OCI-LY1 (cell line): ENCODE results near the gene NODAL.
A peak's percentile ranks its signal among the peaks of the same experiment; 100 is the strongest.

Experiments
- H2AFZ ChIP-seq: fragments of 200-600 bp; sonication (generic), shearing (Covaris generic); 2 replicates; pipeline ENCODE4 v1.6.0; 2014; ENCODE audit warnings: antibody characterized with exemption, mild to moderate bottlenecking, low read length
- H3F3A ChIP-seq: fragments of 200-600 bp; sonication (generic), shearing (Covaris generic); 2 replicates; pipeline ENCODE4 v1.6.0; 2014; ENCODE audit warnings: mild to moderate bottlenecking, antibody characterized with exemption, low read length, moderate library complexity; ENCODE audit not compliant: insufficient read depth
- H3K27ac ChIP-seq: fragments of 200-600 bp; sonication (generic); 2 replicates; pipeline ENCODE4 v1.5.1; 2014; ENCODE audit warnings: low read length, mixed run types, mild to moderate bottlenecking, low read depth; ENCODE audit not compliant: poor library complexity, severe bottlenecking
- H3K27me3 ChIP-seq: fragments of 200-600 bp; sonication (generic); 2 replicates; pipeline ENCODE4 v1.6.0; 2014; ENCODE audit warnings: antibody characterized with exemption, mild to moderate bottlenecking, low read length, moderate library complexity; ENCODE audit not compliant: insufficient read depth
- H3K36me3 ChIP-seq: fragments of 200-600 bp; sonication (generic); 2 replicates; pipeline ENCODE4 v1.6.1; 2014; ENCODE audit warnings: mild to moderate bottlenecking, antibody characterized with exemption, low read length, moderate library complexity, mixed read lengths; ENCODE audit not compliant: insufficient read depth
- H3K4me1 ChIP-seq: fragments of 200-600 bp; sonication (generic); 2 replicates; pipeline ENCODE4 v1.5.1; 2014; ENCODE audit warnings: mild to moderate bottlenecking, low read length, moderate library complexity; ENCODE audit not compliant: insufficient read depth, severe bottlenecking
- H3K4me2 ChIP-seq: fragments of 200-600 bp; sonication (generic), shearing (Covaris generic); 2 replicates; pipeline ENCODE4 v1.6.1; 2014; ENCODE audit warnings: low read length
- H3K4me3 ChIP-seq: fragments of 200-600 bp; sonication (generic); 2 replicates; pipeline ENCODE4 v1.5.1; 2014; ENCODE audit warnings: low read length, low read depth, mild to moderate bottlenecking, mixed read lengths; ENCODE audit not compliant: poor library complexity, severe bottlenecking
- H3K79me2 ChIP-seq: fragments of 200-600 bp; shearing (Covaris generic); 2 replicates; pipeline ENCODE4 v1.6.1; 2016; ENCODE audit warnings: mixed run types, low read length, mixed read lengths; ENCODE audit not compliant: insufficient read depth
- H3K9ac ChIP-seq: fragments of 200-600 bp; sonication (generic), shearing (Covaris generic); 2 replicates; pipeline ENCODE4 v1.6.1; 2014; ENCODE audit warnings: mild to moderate bottlenecking, low read length, mixed read lengths
- H3K9me2 ChIP-seq: fragments of 200-600 bp; sonication (generic), shearing (Covaris generic); 2 replicates; pipeline ENCODE4 v1.6.1; 2014; ENCODE audit warnings: low read depth, mild to moderate bottlenecking, low read length, mixed read lengths
- H3K9me3 ChIP-seq: fragments of 200-600 bp; shearing (Covaris generic); 2 replicates; pipeline ENCODE4 v1.6.1; 2014; ENCODE audit warnings: low read length, mixed read lengths
- H4K20me1 ChIP-seq: fragments of 200-600 bp; sonication (generic), shearing (Covaris generic); 2 replicates; pipeline ENCODE4 v1.6.0; 2016; ENCODE audit warnings: mild to moderate bottlenecking, low read length; ENCODE audit not compliant: insufficient read depth
- EZH2 ChIP-seq: fragments of 200-600 bp; sonication (generic), shearing (Covaris generic); IDR thresholded peaks from 2 replicates; pipeline ENCODE4 v1.8.0; 2017; ENCODE audit warnings: borderline replicate concordance, mixed run types, mild to moderate bottlenecking, antibody characterized with exemption, low read length, moderate library complexity, mixed read lengths
- TF ChIP-seq, protein P1 (sequence below): fragments of 200-600 bp; sonication (generic), shearing (Covaris generic); IDR thresholded peaks from 2 replicates; pipeline ENCODE4 v1.5.1; 2017; ENCODE audit warnings: mild to moderate bottlenecking, antibody characterized with exemption, low read length, moderate library complexity, mixed read lengths

The NODAL gene

DNA sequence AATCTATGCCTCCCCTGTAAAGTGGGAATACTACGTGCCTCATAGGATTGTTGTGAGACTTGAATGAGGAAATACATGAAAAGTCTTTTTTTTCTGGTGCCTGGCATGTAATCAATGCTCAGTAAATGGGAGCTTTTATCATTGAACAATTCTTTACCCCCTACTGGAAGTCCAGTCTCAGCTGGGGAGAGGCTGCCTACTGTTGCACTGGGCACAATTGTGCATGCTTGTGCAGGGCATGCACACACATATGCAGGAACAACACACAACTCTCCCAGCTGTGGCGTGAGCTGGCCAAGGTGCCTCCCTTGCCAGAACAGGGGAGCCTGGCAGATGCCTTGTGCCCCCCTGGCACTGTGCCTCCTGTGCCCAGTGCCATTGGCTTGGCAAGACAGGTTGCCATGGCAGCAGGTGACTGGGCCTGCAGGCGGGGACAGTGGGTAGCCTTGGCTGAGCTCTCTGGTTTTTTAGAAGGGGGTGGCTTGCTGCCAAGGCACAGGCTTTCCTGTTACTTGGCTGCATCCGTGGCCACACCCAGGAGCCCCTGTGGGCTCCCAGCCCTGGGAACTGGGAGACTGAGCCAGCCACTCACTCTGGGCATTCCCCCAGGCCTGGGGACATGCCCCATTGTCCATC is 21.0 kb upstream of the NODAL start:
- no peak overlapping the region for H3K9ac ChIP-seq
- H3F3A ChIP-seq, result no peaks in the 10 kb centered on the region
- H2AFZ ChIP-seq, result no peak overlapping the region
- H3K79me2 ChIP-seq, result no peaks in the 10 kb centered on the region
- no peak for TF ChIP-seq EZH2
- TF ChIP-seq, protein P1, sequence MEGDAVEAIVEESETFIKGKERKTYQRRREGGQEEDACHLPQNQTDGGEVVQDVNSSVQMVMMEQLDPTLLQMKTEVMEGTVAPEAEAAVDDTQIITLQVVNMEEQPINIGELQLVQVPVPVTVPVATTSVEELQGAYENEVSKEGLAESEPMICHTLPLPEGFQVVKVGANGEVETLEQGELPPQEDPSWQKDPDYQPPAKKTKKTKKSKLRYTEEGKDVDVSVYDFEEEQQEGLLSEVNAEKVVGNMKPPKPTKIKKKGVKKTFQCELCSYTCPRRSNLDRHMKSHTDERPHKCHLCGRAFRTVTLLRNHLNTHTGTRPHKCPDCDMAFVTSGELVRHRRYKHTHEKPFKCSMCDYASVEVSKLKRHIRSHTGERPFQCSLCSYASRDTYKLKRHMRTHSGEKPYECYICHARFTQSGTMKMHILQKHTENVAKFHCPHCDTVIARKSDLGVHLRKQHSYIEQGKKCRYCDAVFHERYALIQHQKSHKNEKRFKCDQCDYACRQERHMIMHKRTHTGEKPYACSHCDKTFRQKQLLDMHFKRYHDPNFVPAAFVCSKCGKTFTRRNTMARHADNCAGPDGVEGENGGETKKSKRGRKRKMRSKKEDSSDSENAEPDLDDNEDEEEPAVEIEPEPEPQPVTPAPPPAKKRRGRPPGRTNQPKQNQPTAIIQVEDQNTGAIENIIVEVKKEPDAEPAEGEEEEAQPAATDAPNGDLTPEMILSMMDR, result no peak
- no peaks in the 10 kb centered on the region for H3K9me2 ChIP-seq
- peaks cover 5% of the 10 kb centered on the region; the same call in 1 of the 2 replicates for H3K27me3 ChIP-seq
- H4K20me1 ChIP-seq, result no peaks in the 10 kb centered on the region
- no peak overlapping the region for H3K4me3 ChIP-seq
- H3K4me1 ChIP-seq, result peaks cover 5% of the 10 kb centered on the region
- H3K9me3 ChIP-seq, result no peaks in the 10 kb centered on the region
- H3K36me3 ChIP-seq, result no peaks in the 10 kb centered on the region
- H3K4me2 ChIP-seq, result no peak overlapping the region
- no peak overlapping the region for H3K27ac ChIP-seq

DNA sequence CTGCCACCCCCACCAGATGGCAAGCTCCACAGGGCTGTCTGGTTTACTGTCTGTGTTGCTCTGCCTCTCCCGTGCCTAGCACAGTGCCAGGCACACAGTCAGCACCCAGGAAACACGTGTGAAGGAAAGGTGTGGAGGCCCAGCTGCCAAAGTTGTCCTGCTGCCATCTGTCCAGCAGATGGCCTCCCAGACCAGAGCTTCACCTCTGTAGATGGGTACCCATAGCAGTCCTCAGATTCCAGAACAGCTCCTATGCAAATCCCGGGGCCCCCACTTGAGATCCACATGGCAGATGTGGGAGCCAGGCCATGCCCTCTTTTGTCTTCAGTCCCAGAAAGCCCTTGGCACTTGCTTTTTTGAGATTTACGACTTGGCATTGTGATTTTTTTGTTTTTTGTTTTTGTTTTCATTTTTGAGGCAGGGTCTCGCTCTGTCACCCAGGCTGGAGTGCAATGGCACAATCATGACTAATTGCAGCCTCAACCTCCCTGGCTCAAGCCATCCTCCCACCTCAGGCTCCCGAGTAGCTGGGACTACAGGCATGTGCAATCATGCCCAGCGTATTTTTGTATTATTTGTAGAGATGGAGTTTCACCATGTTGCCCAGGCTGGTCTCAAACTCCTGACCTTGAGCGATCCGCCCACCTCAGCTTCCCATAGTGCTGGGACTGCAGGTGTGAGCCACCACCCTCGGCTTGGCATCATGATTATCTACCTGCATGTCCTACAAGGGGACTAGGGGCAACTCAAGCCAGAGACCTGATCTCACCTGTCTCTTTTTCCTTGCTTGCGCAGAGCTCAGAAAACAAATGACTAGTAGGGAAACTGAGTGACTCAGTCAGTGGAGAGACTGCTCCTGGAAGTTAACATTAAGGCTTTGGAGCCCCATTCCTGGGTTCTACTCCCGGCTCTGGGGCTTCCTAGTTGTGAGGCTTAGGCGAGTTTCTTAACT is 20.2 kb upstream of the NODAL start:
- TF ChIP-seq, protein P1, result peak; percentile 94
- TF ChIP-seq EZH2, result no peak
- Histone ChIP-seq H3K27ac (no peak overlapping the region), H3K27me3 (peaks cover 4% of the 10 kb centered on the region; the same call in 1 of the 2 replicates), H3K4me1 (peaks cover 5% of the 10 kb centered on the region), H3K9ac (no peak overlapping the region), H2AFZ (no peak overlapping the region), H3K79me2 (no peaks in the 10 kb centered on the region), H3F3A (no peaks in the 10 kb centered on the region), H3K4me3 (no peak overlapping the region), H3K9me3 (no peaks in the 10 kb centered on the region), H4K20me1 (no peaks in the 10 kb centered on the region), H3K36me3 (no peaks in the 10 kb centered on the region), H3K4me2 (no peak overlapping the region), H3K9me2 (no peaks in the 10 kb centered on the region)

DNA sequence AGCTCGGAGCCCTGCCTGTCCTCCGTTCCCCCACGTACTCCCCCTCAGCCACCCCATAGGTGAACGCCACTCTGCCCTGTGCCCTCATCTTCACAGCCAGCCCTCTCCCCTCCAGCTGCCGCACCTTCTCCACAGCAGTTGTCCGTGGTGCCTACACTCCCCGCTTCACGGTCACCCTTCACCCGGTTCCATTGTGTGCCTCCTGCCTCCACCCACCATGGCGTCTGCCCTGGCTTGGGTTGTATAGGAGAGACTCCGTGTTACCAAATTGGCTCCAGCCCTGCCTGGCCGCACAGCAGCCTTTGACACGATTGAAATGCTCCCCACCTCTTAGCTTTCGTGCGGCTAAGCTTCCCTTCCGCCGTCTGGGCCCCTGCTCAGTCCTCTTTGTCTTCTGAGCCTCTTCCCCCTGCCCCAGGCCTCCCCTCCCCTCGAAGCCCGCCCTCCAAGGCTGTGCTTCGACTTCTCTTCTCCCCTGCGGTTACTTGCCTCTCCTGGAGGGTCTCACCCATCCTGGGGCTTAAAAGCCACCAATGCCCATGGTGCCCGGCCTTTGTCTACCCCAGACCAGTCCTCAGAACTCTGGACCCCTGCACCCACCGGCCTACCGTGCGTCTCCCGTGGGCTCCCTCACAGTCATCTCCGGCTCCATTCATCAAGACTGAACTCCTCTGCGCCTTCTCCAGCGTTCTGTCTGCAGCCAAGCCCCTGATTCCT is 18.5 kb upstream of the NODAL start:
- H3K9me2 ChIP-seq, result no peaks in the 10 kb centered on the region
- H3K4me1 ChIP-seq, result peaks cover 5% of the 10 kb centered on the region
- no peak overlapping the region for H3K9ac ChIP-seq
- no peaks in the 10 kb centered on the region for H3F3A ChIP-seq
- TF ChIP-seq EZH2, result no peak
- TF ChIP-seq, protein P1, result no peak
- H4K20me1 ChIP-seq, result no peaks in the 10 kb centered on the region
- H3K79me2 ChIP-seq, result no peaks in the 10 kb centered on the region
- peaks cover 4% of the 10 kb centered on the region; the same call in 1 of the 2 replicates for H3K27me3 ChIP-seq
- H3K4me3 ChIP-seq, result no peak overlapping the region
- H3K36me3 ChIP-seq, result no peaks in the 10 kb centered on the region
- H3K27ac ChIP-seq, result no peak overlapping the region
- no peak overlapping the region for H3K4me2 ChIP-seq
- H3K9me3 ChIP-seq, result no peaks in the 10 kb centered on the region
- H2AFZ ChIP-seq, result no peak overlapping the region
